HUES64 (cell line): ENCODE measurements around the gene KAT2A.

Experiments used
- H3K27ac ChIP-seq: 2 replicates; pipeline ENCODE4 v1.7.0; 2013; ENCODE audit warnings: low read depth, low read length, inconsistent platforms
- H3K27me3 ChIP-seq: 2 replicates; pipeline ENCODE4 v1.6.1; 2013; ENCODE audit warnings: mild to moderate bottlenecking, low read length; ENCODE audit not compliant: insufficient read depth
- H3K36me3 ChIP-seq: 2 replicates; pipeline ENCODE4 v1.6.1; 2013; ENCODE audit warnings: mild to moderate bottlenecking, low read length; ENCODE audit not compliant: insufficient read depth
- H3K4me1 ChIP-seq: 2 replicates; pipeline ENCODE4 v1.6.1; 2013; ENCODE audit warnings: mild to moderate bottlenecking, low read length, moderate library complexity; ENCODE audit not compliant: insufficient read depth
- H3K4me3 ChIP-seq: 2 replicates; pipeline ENCODE4 v1.5.1; 2013; ENCODE audit warnings: mild to moderate bottlenecking, low read length, moderate library complexity
- H3K9ac ChIP-seq: 2 replicates; pipeline ENCODE4 v1.6.1; 2013; ENCODE audit warnings: mild to moderate bottlenecking, low read depth, low read length
- H3K9me3 ChIP-seq: 2 replicates; pipeline ENCODE4 v1.6.1; 2013; ENCODE audit warnings: low read depth, low read length; ENCODE audit not compliant: insufficient read depth
- WGBS: fragments of 150-250, 120-280 bp; methylation state at CpG from one replicate; pipeline ENCODE4 v1.1.7; 2013; ENCODE audit warnings: missing lambda C conversion rate; 5-methylcytosine and 5-hydroxymethylcytosine counted together

Gene KAT2A

DNA sequence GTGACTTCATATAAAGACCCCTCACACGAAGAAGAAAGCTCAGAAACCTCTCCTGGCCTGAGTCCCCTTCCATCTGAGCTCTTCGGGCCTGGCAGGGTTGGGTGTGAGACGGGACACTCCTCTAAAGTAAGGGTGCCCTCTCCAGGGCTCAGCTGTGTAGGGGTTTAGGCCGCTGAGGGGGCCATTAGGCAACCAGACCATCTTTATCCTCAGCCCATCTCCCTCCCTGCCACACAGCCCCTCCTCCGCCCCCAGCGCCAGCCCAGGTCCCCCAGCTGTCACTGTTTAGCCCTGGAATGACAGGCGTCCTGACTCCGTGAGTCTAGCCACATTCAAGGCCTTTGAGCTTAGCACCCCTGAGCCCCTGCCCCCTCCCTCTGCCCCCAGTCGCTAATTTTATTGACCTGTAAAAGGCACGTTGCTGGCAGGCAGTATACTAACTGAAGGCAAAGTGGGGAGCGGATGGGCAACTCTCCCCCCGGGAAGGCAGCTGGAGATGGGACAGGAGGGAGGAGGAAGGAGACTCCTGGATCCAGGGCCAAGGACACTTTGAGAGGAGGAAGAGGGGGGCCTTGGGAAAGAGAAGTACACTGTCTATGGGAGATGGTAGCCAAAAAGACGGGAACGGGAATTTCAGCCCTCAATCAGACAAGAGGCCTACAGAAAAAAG is 22.3 kb downstream of the KAT2A start:
- H3K27ac ChIP-seq = no peak overlapping the region
- no peaks in the 10 kb centered on the region for H3K9me3 ChIP-seq
- WGBS = 30% methylated on average over 14 of the region's 14 CpGs
- H3K36me3 ChIP-seq = no peaks in the 10 kb centered on the region
- peaks cover 7% of the 10 kb centered on the region; the same call in 1 of the 2 replicates for H3K4me1 ChIP-seq
- H3K27me3 ChIP-seq = peaks cover 34% of the 10 kb centered on the region
- peak overlapping the region; percentile 51; the same call in 1 of the 2 replicates for H3K4me3 ChIP-seq
- H3K9ac ChIP-seq = no peak overlapping the region

DNA sequence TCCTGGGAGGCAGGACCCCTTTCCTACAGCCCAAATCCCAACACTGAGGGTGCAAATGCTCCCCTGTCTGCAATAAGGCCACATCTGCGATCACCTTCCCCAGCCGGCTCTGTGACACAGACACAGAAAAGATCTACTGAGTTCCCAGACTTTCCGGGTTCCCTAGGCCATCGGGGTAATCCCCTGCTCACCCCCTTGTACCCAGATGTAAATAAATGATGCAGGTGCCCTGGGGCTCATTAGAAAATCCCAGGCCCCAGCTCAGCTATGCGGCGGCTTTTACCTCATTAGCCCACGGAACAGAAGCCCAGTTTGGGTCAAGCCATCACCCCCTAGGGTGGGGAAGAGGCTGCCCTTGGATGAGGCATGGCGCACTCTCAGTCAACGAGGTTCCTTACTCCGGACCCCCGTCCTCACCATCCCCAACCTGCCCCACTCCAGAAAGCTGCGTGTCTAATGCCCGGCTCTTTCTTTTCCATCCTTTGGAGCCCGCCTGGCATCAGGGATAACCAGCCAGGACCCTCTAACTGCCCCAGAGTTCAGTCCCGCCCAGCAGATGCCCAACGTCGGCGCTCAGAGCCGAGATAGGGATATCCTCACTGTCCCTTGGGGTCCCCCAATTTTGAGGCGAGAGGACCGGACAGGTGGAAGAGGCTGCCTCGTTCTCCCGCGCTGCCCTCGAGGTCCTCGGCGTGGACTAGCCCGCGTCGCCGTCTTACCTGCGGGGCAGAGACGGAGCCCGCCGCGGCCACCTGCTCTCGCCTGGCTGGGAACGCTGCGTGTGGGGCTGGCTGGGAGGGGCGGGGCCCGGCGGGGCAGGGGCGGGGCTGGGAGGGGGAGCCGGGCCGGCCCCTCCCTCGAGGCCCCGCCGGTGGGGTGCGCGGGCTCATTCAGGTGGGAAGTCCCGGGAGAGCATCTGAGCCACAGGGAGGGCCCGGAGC is 23.2 kb downstream of the KAT2A start, which contains the start of gene ZNF385C:
TSS of gene ZNF385C (minus strand) at position 783 of the 941 bp plus-strand sequence. CDS start 35,417 bp downstream, outside the sequence.
- no peaks in the 10 kb centered on the region for H3K9me3 ChIP-seq
- no peak within 1 kb of the TSS for H3K27ac ChIP-seq
- H3K36me3 ChIP-seq = no peaks in the 10 kb centered on the region
- peak within 1 kb of the TSS; percentile 51 for H3K4me3 ChIP-seq
- H3K27me3 ChIP-seq = peaks cover 34% of the 10 kb centered on the region
- 10% methylated on average over 52 of the region's 52 CpGs for WGBS
- peaks cover 7% of the 10 kb centered on the region; the same call in 1 of the 2 replicates for H3K4me1 ChIP-seq
- H3K9ac ChIP-seq = no peak within 1 kb of the TSS

DNA sequence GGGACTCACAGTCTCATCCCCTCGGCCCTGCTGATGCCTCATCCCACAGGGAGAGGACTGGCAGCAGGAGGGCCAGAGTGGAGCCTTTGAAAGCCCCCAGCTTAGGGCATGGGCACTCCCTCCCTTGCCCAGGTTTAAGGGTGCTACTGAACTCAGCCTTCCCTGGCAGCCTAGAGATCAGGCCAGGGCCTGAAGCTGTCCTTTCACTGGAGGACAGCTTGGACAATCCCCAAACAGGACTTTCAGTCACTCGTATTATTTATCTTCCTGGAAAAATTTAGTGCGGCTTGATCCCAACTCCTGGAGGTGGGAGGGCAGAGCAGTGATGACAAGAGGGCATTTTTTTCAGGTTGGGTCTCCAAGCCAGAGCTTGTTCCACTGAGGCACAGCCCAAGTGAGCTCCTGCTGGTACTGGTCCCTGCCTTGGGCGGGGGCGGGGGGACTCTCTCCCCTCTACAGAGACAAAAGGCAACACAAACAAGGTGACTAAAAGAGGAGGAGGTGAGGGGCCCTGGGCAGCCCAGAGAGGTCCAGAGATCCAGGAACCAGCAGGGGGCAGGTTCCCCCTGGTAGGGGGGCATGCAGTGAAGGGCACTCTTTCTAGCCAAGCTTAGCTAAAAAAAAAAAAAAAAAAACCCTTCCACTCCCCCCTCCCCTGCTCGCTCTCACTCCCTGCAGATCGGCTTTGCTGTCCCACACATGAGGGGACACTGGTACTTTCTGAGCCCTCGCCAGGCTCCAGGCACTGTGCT is 24.6 kb downstream of the KAT2A start:
- Histone ChIP-seq H3K27me3 (peaks cover 34% of the 10 kb centered on the region), H3K9ac (no peak overlapping the region), H3K36me3 (no peaks in the 10 kb centered on the region), H3K9me3 (no peaks in the 10 kb centered on the region), H3K4me3 (no peak overlapping the region), H3K27ac (no peak overlapping the region), H3K4me1 (peaks cover 7% of the 10 kb centered on the region; the same call in 1 of the 2 replicates)
- WGBS = 71% methylated on average over 6 of the region's 8 CpGs

- Histone ChIP-seq H3K4me1 (peaks cover 7% of the 10 kb centered on the region; the same call in 1 of the 2 replicates), H3K9ac (no peak overlapping the region), H3K27ac (no peak overlapping the region), H3K4me3 (no peak overlapping the region), H3K27me3 (peaks cover 34% of the 10 kb centered on the region), H3K9me3 (no peaks in the 10 kb centered on the region), H3K36me3 (no peaks in the 10 kb centered on the region)
- WGBS = 88% methylated on average over 12 of the region's 12 CpGs
Observed at GRCh38 chr17:42094375-42095069, 26.6 kb downstream of the KAT2A start.

DNA sequence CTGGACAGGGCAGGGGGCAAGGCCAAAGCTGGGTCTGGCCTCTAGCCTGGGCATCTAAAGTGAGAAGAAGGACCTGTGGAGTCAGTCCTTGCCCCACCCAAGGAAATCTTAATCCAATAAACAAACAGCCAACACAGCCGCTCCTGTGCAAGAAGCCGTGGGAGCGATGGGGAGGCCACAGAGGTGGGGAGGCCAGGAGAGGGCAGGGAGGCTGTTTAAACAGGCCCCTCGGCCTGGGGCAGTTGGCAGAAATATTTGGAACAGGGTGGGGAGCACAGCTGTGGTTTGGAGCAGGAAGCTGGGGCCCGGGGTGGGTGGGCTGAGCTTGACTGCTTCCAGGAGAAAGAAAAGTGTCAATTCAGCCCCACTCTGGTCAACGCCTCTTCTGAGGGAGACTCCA is 28.2 kb downstream of the KAT2A start:
- H3K36me3 ChIP-seq = no peaks in the 10 kb centered on the region
- H3K4me3 ChIP-seq = no peak overlapping the region
- H3K27me3 ChIP-seq = peaks cover 22% of the 10 kb centered on the region
- H3K9me3 ChIP-seq = no peaks in the 10 kb centered on the region
- WGBS = 82% methylated on average over 6 of the region's 6 CpGs
- H3K9ac ChIP-seq = no peak overlapping the region
- H3K27ac ChIP-seq = no peak overlapping the region
- H3K4me1 ChIP-seq = peaks cover 7% of the 10 kb centered on the region; the same call in 1 of the 2 replicates

DNA sequence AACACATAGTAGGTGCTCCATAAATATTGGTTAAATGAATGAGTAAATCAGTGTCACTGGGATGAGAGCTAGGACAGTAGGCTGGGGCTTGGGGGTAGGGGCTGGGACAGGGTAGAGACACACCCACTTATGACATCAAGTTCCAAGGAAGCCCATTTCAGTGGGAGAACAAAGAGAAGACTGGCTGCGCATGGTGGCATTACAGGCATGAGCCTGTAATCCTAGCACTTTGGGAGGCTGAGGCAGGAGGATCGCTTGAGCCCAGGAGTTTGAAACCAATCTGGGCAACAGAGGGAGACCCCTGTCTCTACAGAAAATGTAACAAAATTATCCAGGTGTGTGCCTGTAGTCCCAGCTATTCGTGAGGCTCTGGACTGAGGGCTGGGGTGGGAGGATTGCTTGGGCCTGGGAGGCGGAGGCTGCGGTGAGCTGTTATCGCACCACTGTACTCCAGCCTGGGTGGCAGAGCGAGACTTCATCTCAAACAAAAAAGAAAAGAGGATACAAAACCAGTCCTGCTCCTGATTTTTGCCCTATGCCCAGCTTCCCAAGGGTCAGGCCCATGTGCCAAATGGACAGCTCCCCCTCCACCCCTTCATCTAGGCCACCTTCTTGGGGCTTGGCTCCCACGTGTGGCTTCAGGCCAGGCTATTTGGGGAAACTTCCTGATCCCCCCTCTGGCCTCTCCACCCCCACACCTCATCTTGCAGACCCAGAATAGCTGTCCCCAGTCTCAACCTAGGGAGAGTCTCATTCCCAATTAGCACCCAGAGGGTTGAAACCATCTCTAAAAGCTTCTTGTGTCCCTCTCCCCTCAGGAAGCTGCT is 30.0 kb downstream of the KAT2A start:
- Histone ChIP-seq H3K4me3 (no peak overlapping the region), H3K36me3 (no peaks in the 10 kb centered on the region), H3K27ac (no peak overlapping the region), H3K9me3 (no peaks in the 10 kb centered on the region), H3K4me1 (no peaks in the 10 kb centered on the region; the same call in 1 of the 2 replicates), H3K27me3 (peaks cover 4% of the 10 kb centered on the region), H3K9ac (no peak overlapping the region)
- 88% methylated on average over 8 of the region's 8 CpGs for WGBS

GRCh38 chr17:42088736-42089135 is 32.4 kb downstream of the KAT2A start:
- Histone ChIP-seq H3K4me3 (no peak overlapping the region), H3K9me3 (no peaks in the 10 kb centered on the region), H3K27me3 (no peaks in the 10 kb centered on the region), H3K4me1 (no peaks in the 10 kb centered on the region; the same call in 1 of the 2 replicates), H3K9ac (no peak overlapping the region), H3K27ac (no peak overlapping the region), H3K36me3 (no peaks in the 10 kb centered on the region)
- WGBS = 94% methylated on average over 8 of the region's 8 CpGs

DNA sequence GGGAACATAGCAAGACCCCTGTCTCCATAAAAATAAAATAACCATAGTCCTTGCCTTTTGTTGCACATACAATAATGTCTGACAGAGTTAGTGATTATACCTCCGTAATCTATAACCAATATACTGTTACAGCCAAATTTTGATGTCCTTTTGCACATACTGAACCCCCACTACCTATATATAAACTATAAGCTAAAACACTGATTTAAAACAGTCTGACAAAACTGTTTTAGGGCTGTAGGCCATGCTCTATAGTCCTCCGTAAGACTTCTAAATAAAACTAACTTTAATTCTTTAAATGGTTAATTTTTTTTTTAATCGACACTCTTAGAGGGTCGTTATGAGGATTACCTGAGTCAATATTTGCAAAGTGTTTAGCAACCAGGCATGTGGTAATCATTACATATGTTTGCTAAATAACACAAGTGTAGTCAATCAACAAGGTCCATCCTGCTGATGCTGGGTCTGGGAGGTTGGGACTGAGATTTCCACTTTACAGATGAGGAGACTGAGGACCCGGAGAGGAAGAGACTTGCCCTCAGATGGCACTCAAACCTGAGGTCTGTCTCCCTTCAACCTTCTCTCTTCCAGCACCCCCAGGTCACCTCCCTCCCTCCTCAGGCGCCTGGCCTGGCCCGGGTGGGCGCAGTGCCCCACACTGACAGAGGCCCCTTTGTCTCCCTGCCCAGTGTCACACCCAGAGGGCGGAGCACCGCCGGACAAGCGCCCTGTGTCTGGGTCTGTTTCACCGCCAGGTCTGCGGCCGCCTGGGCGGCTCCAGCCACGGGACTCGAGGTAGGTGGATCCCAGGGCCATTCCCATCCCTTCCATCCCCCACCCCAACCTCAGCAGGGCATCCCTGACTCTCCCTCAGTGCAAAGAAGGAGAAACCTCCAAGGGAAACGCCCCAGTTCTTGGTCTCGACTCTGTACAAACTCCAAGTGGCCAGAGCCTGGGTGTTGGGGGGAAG is 33.1 kb downstream of the KAT2A start:
- H3K27ac ChIP-seq = no peak overlapping the region
- WGBS = 81% methylated on average over 17 of the region's 20 CpGs
- no peaks in the 10 kb centered on the region for H3K36me3 ChIP-seq
- no peaks in the 10 kb centered on the region; the same call in 1 of the 2 replicates for H3K4me1 ChIP-seq
- no peak overlapping the region for H3K9ac ChIP-seq
- H3K4me3 ChIP-seq = no peak overlapping the region
- H3K27me3 ChIP-seq = no peaks in the 10 kb centered on the region
- H3K9me3 ChIP-seq = no peaks in the 10 kb centered on the region

GRCh38 chr17:42087042-42087701 is 34.0 kb downstream of the KAT2A start:
- H3K9me3 ChIP-seq = no peaks in the 10 kb centered on the region
- H3K27me3 ChIP-seq = no peaks in the 10 kb centered on the region
- WGBS = 89% methylated on average over 6 of the region's 7 CpGs
- H3K27ac ChIP-seq = no peak overlapping the region
- no peaks in the 10 kb centered on the region; the same call in 1 of the 2 replicates for H3K4me1 ChIP-seq
- H3K9ac ChIP-seq = no peak overlapping the region
- H3K4me3 ChIP-seq = no peak overlapping the region
- no peaks in the 10 kb centered on the region for H3K36me3 ChIP-seq
